IPS-20b (cell line): ENCODE measurements around the gene DDX54.
A peak's percentile ranks its signal among the peaks of the same experiment; 100 is the strongest.
"Not testable (repeated sequence)": the region's sequence is repeated elsewhere in the genome, so short reads cannot be mapped to it uniquely, and the experiment has no call there.

Experiments used
- H3K27ac ChIP-seq: one replicate; pipeline ENCODE4 v1.5.1; 2013; ENCODE audit warnings: low read length
- H3K27me3 ChIP-seq: 2 replicates; pipeline ENCODE4 v1.6.1; 2013; ENCODE audit warnings: mild to moderate bottlenecking, low read length, inconsistent platforms; ENCODE audit not compliant: insufficient read depth
- H3K36me3 ChIP-seq: 2 replicates; pipeline ENCODE4 v1.6.1; 2013; ENCODE audit warnings: low read depth, mild to moderate bottlenecking, inconsistent platforms, low read length, moderate library complexity; ENCODE audit not compliant: insufficient read depth
- H3K4me1 ChIP-seq: 2 replicates; pipeline ENCODE4 v1.6.1; 2013; ENCODE audit warnings: mild to moderate bottlenecking, control low read depth, inconsistent platforms, low read length, moderate library complexity; ENCODE audit not compliant: insufficient read depth
- H3K4me3 ChIP-seq: 2 replicates; pipeline ENCODE4 v1.5.1; 2013; ENCODE audit warnings: mild to moderate bottlenecking, low read length, inconsistent platforms
- H3K9ac ChIP-seq: 2 replicates; pipeline ENCODE4 v1.6.1; 2013; ENCODE audit warnings: low read depth, mild to moderate bottlenecking, inconsistent platforms, low read length, moderate library complexity
- H3K9me3 ChIP-seq: 2 replicates; pipeline ENCODE4 v1.6.1; 2013; ENCODE audit warnings: mild to moderate bottlenecking, low read depth, low read length, inconsistent platforms; ENCODE audit not compliant: insufficient read depth

The DDX54 gene

GRCh38 chr12:113142173-113142885 lies 42.9 kb downstream of the DDX54 start:
- H3K9ac ChIP-seq, result no peak overlapping the region
- no peaks in the 10 kb centered on the region for H3K9me3 ChIP-seq
- H3K4me3 ChIP-seq, result no peak overlapping the region
- H3K4me1 ChIP-seq, result peaks cover 2% of the 10 kb centered on the region; the same call in 1 of the 2 replicates
- no peaks in the 10 kb centered on the region for H3K36me3 ChIP-seq
- no peaks in the 10 kb centered on the region for H3K27me3 ChIP-seq
- no peak overlapping the region for H3K27ac ChIP-seq

- not testable (repeated sequence) for H3K27me3 ChIP-seq, H3K27ac ChIP-seq, H3K9ac ChIP-seq
Measured at GRCh38 chr12:113141716-113142115, 43.6 kb downstream of the DDX54 start.

DNA sequence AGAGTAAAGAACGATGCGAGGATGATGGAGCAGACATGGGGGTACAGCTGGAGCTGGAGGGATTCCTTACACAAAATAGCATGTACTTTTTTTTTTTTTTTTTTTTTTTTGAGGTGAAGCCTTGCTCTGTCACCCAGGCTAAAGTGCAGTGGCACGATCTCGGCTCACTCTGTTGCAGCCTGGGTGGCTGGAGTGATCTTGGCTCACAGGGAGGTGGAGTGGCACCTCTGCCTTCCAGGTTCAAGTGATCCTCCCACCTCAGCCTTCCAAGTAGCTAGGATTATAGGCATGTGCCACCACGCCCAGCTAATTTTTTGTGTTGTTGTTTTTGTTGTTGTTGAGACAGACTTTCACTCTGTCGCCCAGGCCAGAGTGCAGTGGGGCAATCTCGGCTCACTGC lies 44.6 kb downstream of the DDX54 start:
- no peak overlapping the region for H3K27ac ChIP-seq
- H3K4me1 ChIP-seq, result peaks cover 2% of the 10 kb centered on the region; the same call in 1 of the 2 replicates
- no peak overlapping the region for H3K4me3 ChIP-seq
- no peaks in the 10 kb centered on the region for H3K36me3 ChIP-seq
- H3K9ac ChIP-seq, result no peak overlapping the region
- H3K9me3 ChIP-seq, result no peaks in the 10 kb centered on the region
- peaks cover 11% of the 10 kb centered on the region for H3K27me3 ChIP-seq

More at GRCh38 chr12:113141716-113142115, 43.6 kb downstream of the DDX54 start:
- not testable (repeated sequence) for H3K4me3 ChIP-seq, H3K36me3 ChIP-seq, H3K4me1 ChIP-seq, H3K9me3 ChIP-seq

DNA sequence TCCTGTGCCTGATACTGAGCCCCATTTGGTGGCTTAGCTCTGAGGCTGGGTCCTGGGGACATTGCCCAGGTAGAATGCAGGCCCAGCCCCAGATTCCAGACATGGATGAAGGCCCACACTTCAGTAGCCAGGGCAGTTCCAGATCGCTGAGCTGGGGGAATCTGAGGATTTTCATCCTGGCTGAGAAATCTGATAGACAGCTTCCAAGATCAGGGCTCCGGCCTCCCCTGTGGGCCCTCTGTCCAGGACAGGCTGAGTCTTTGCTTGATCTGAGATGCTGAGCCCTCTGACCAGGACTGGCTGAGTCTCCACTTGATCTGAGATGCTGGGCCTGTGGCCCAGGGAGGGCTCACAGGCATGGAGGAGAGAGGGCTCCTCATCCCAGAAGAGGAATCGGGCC lies 46.5 kb downstream of the DDX54 start:
- H3K36me3 ChIP-seq, result no peaks in the 10 kb centered on the region
- no peaks in the 10 kb centered on the region for H3K9me3 ChIP-seq
- H3K4me3 ChIP-seq, result no peak overlapping the region
- no peak overlapping the region for H3K9ac ChIP-seq
- no peak overlapping the region for H3K27ac ChIP-seq
- H3K4me1 ChIP-seq, result no peaks in the 10 kb centered on the region
- peaks cover 28% of the 10 kb centered on the region for H3K27me3 ChIP-seq

GRCh38 chr12:113137861-113138783 lies 47.2 kb downstream of the DDX54 start:
- Histone ChIP-seq H3K9ac (no peak overlapping the region), H3K27ac (no peak overlapping the region), H3K9me3 (no peaks in the 10 kb centered on the region), H3K4me3 (no peak overlapping the region), H3K27me3 (peaks cover 32% of the 10 kb centered on the region), H3K4me1 (no peaks in the 10 kb centered on the region), H3K36me3 (no peaks in the 10 kb centered on the region)

DNA sequence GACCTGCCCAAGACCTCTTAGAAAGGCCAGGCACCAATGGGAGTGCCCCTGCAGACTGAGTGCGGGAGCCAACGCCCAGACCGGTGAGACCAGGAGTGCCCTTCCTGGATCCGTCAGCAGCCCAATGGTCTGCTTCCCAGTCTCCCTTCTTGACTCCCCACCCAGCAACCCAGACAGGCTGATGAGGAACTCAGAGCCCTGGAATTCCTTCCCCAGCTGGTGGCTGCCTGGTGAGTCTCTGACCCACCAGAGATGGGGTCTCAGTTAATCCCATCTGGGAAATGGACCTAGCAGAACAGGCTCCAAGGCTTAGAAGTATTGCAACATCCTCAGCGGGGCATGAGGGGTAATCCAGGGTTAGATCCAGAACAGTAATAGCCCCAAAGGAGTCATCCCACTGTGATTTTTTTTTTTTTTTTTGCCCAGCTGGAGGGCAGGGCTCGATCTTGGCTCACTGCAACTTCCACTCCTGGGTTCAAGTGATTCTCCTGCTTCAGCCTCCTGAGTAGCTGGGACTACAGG lies 48.2 kb downstream of the DDX54 start:
- H3K27ac ChIP-seq, result no peak overlapping the region
- H3K27me3 ChIP-seq, result peaks cover 32% of the 10 kb centered on the region
- H3K4me1 ChIP-seq, result no peaks in the 10 kb centered on the region
- no peak overlapping the region for H3K9ac ChIP-seq
- H3K36me3 ChIP-seq, result no peaks in the 10 kb centered on the region
- H3K4me3 ChIP-seq, result no peak overlapping the region
- no peaks in the 10 kb centered on the region for H3K9me3 ChIP-seq

DNA sequence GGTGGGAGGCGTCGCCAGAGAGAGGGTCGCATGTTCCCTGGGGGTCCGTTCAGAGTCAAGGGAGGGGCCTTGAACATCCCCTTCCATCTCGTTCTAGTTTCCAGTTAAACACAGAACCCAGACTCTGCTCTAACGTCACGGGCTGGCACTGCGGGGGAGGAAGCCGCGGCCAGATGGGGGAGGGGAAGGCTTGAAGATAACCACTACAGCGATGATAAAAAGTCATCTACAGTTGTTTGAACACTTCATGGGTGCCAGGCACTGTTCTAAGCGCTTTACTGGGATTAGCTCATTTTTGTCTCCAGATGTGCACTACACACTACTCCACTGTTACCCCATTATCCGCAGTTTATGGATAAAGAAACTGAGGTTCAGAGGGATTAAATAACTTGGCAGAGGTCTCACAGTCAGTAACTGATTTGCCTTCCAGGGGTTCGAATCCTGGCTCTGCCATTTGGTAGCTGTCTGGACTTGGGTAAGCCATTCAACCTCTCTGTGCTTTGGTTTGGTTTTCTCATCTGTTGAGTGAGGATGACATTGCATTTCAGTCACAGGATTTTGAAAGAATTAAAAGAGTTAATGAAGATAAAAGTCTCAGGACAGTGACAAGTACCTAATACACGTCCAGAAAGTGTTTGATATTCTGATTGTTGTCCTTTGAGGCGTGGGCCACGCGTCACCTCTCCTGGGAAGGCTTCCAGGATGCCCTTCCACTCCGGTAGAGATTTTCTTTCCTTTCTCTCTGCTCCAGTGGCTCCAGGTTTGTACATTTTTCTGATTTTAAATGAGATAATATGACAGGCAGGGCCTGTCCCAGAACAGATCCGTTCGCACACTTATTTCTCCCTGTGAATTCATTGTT lies 48.9 kb downstream of the DDX54 start:
- no peak overlapping the region for H3K9ac ChIP-seq
- peak overlapping the region; percentile 64; the same call in 1 of the 2 replicates for H3K4me3 ChIP-seq
- H3K4me1 ChIP-seq, result no peaks in the 10 kb centered on the region
- H3K36me3 ChIP-seq, result no peaks in the 10 kb centered on the region
- no peaks in the 10 kb centered on the region for H3K9me3 ChIP-seq
- peaks cover 32% of the 10 kb centered on the region for H3K27me3 ChIP-seq
- H3K27ac ChIP-seq, result no peak overlapping the region

GRCh38 chr12:113135178-113136127 lies 49.8 kb downstream of the DDX54 start, which contains the start of gene RASAL1:
Gene RASAL1, minus strand, starts transcription at chr12:113135761. Its CDS starts 299 bp downstream, at chr12:113135462.
- Histone ChIP-seq H3K4me3 (peak within 1 kb of the TSS; percentile 74), H3K27me3 (peaks cover 32% of the 10 kb centered on the region), H3K4me1 (no peaks in the 10 kb centered on the region), H3K9ac (peak within 1 kb of the TSS; percentile 61; the same call in 1 of the 2 replicates), H3K27ac (no peak within 1 kb of the TSS), H3K9me3 (no peaks in the 10 kb centered on the region), H3K36me3 (no peaks in the 10 kb centered on the region)

- H3K4me3 ChIP-seq, result peak overlapping the region; percentile 74; the same call in 1 of the 2 replicates
- no peaks in the 10 kb centered on the region for H3K4me1 ChIP-seq
- H3K27ac ChIP-seq, result no peak overlapping the region
- H3K9me3 ChIP-seq, result no peaks in the 10 kb centered on the region
- no peaks in the 10 kb centered on the region for H3K36me3 ChIP-seq
- H3K9ac ChIP-seq, result peak overlapping the region; percentile 61; the same call in 1 of the 2 replicates
- peaks cover 32% of the 10 kb centered on the region for H3K27me3 ChIP-seq
Measured at GRCh38 chr12:113134521-113134951, 50.7 kb downstream of the DDX54 start.

DNA sequence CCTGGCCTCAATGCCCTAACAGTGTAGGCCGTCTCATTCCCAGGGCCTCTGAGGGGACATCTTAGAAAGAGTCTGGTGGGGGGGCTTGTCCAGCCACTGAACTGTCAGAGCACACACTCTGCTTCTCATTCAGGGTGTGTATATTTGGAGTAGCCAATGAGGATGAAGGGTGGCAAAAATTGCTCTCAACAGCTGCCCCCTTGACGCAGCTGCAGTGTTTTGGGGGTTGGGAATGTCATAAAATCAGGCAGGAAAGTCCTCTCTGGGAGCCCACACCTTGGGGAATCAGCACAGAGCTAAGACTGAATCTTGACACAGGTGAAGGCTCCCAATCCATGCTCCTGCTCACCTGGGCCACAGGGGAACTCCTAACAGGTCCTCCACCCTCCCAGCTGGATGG lies 51.2 kb downstream of the DDX54 start:
- Histone ChIP-seq H3K4me1 (no peaks in the 10 kb centered on the region), H3K9me3 (no peaks in the 10 kb centered on the region), H3K27ac (no peak overlapping the region), H3K4me3 (no peak overlapping the region), H3K9ac (no peak overlapping the region), H3K36me3 (no peaks in the 10 kb centered on the region), H3K27me3 (peaks cover 32% of the 10 kb centered on the region)
